DMS53 treated with DMSO at 0.1 percent for 48 hours (cell line): ENCODE measurements around the gene EXTL1.
A peak's percentile ranks its signal among the peaks of the same experiment; 100 is the strongest.

ENCODE experiments used
- DNase-seq: peaks from one replicate; lab custom pipeline; 2025; ENCODE audit not compliant: unreplicated experiment; lab: John Stamatoyannopoulos, UW

Gene EXTL1

GRCh38 chr1:25997828-25998761, 23.5 kb upstream of the EXTL1 start, which contains the start of gene PAFAH2:
Gene PAFAH2, minus strand, starts transcription at chr1:25998063. Its CDS starts 7,247 bp downstream, at chr1:25990816.
- DNase-seq = peak; percentile 98

GRCh38 chr1:25999041-25999800, 22.4 kb upstream of the EXTL1 start:
- DNase-seq = no peak

- DNase-seq = no peak
These were observed 18.3 kb upstream of the EXTL1 start for GRCh38 chr1:26003262-26003661.

GRCh38 chr1:26003756-26004155, 17.8 kb upstream of the EXTL1 start:
- no peak for DNase-seq

- DNase-seq = no peak
These were observed 16.0 kb upstream of the EXTL1 start for GRCh38 chr1:26005434-26006105.

GRCh38 chr1:26006710-26007109, 14.9 kb upstream of the EXTL1 start:
- DNase-seq = no peak

GRCh38 chr1:26009796-26010447, 11.7 kb upstream of the EXTL1 start:
- no peak for DNase-seq

GRCh38 chr1:26010825-26011224, 10.8 kb upstream of the EXTL1 start:
- DNase-seq = no peak

GRCh38 chr1:26012864-26013263, 8.7 kb upstream of the EXTL1 start:
- no peak for DNase-seq

GRCh38 chr1:26014179-26014578, 7.4 kb upstream of the EXTL1 start:
- DNase-seq = no peak

GRCh38 chr1:26015358-26015757, 6.2 kb upstream of the EXTL1 start:
- DNase-seq = no peak

GRCh38 chr1:26016258-26016952, 5.2 kb upstream of the EXTL1 start:
- no peak for DNase-seq

- DNase-seq = no peak
These were observed 4.5 kb upstream of the EXTL1 start for GRCh38 chr1:26016953-26017545.

- no peak for DNase-seq
These were observed 4.0 kb upstream of the EXTL1 start for GRCh38 chr1:26017606-26018005.

- no peak for DNase-seq
These were observed 1.8 kb upstream of the EXTL1 start for GRCh38 chr1:26019641-26020315.

- DNase-seq = no peak
These were observed 1.2 kb upstream of the EXTL1 start for GRCh38 chr1:26020330-26020768.

- DNase-seq = no peak
These were observed 481 bp upstream of the EXTL1 start for GRCh38 chr1:26020941-26021646.

GRCh38 chr1:26022404-26022779, 817 bp downstream of the EXTL1 start:
- no peak for DNase-seq

- DNase-seq = no peak
These were observed 1.4 kb downstream of the EXTL1 start for GRCh38 chr1:26023009-26023408.
